Fibroblast of skin of back (primary cell): ENCODE results near the gene ZNF557. TPM values are rescaled to one million over a fixed set of nuclear protein-coding genes. Genes with fewer than 3 reads are reported as not detected.
"Not testable (repeated sequence)": the region's sequence is repeated elsewhere in the genome, so short reads cannot be mapped to it uniquely, and the experiment has no call there.

Experiments used
- DNase-seq: peaks from one replicate; pipeline ENCODE4 v3.0.0-alpha.2; 2013
- polyA plus RNA-seq, 2 experiments: library from polyadenylated mRNA; unstranded; fragments of 120-200 nt; gene quantifications; one replicate each; pipeline ENCODE4 v1.2.1, GENCODE V29; 2013; ENCODE audit not compliant: insufficient read length in 2 of 2

Gene ZNF557
- polyA plus RNA-seq (2013, experiment 1 of 2; ENCODE audit: insufficient read length), result 3.2 TPM
- 3.0 TPM for polyA plus RNA-seq (2013, experiment 2 of 2; ENCODE audit: insufficient read length)

DNA sequence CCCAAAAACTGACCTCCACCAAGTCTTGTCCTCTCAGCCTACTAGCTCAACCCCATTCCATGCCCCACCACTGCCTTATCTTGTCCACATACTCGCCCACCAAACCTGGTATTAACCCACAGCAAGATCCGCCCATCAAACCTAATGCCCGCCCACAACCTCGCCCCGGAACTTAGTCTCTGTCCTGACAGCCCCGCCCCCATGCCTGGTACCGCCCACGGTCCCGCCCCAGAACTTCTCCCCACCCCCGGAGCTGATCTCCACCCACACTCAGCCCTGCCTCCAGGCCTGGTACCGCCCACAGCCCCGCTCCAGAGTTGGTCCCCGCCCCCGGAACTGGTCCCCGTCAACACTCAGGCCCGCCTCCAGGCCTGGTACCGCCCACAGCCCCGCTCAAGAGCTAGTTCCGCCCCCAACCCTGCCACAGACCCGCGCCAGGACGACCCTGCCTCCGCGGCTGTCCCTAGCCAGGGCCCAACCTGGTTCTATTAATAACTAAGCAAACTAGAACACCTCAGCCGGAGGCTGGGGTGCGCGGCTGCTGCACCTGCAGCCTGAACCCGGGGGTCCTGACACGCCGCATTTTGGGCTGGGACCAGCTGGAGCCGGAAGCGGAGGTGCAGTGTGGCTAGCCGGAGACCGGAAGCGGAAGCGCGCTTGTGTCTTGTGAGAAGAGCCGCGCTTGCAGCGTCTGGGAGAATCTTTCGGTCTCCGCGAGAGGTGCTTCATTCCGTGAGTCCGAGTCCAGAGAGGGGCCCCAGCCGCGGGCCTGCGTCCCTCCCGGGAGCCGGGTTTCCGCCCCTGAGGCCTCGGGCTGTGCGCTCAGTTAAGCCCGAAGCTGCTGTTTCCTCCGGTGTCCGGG lies at the start of gene ZNF557:
Gene ZNF557, plus strand, starts transcription at position 662 of the 862 bp plus-strand sequence. CDS start 5,372 bp downstream, outside the sequence.
- DNase-seq, result peak; percentile 96

DNA sequence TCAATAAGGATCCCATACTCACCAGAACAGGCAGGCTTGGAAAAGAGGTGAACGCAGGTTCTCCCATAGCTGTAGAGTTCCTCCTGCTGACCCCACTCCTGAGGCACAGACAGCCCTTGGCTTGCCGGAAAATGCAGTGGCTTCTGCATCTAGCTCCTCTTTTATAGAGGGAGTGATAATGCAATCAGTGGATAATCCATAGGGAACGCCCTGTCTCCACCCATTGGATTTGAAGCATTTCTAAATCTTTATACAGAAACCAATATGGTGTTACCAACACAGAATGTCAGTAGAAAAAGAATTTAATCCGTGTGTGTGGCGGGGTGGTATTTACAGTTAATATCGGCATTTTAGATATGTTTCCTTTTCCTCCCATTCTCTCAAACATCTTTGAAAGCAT lies 48.2 kb upstream of the ZNF557 start, which contains the start of gene MBD3L2B:
Gene MBD3L2B, minus strand, starts transcription at position 101 of the 400 bp plus-strand sequence. Its CDS starts 34 bp downstream, at position 67.
- DNase-seq, result not testable (repeated sequence)

DNA sequence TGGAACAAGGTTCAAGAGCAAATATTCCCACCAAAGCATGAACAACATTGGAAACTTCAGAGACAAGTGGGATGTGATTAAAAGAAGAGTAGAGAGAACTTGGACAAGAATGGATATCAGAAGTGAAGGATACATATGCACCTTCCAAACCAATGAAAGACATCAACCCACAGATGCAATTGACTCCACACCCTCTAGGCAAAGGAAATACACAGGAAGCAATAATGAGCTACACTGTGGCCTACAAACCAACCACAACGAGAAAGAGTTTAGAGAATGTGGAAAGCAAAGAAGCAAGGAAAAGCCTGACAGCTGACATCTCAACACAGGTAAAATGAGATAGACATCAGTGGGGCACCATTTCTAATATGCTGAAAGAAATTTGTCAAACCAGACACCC lies 40.7 kb upstream of the ZNF557 start:
- not testable (repeated sequence) for DNase-seq

DNA sequence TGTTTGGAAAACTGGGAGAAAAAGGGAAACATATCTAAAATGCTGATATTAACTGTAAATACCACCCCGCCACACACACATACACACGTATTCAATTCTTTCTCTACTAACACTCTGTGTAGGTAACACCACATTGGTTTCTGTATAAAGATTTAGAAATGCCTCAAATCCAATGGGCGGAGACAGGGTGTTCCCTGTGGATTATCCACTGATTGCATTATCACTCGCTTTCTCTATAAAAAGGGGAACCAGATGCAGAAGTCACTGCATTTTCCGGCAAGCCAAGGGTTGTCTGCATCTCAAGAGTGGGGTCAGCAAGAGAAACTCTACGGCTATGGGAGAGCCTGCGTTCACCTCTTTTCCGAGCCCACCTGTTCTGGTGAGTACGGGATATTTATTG lies 39.2 kb upstream of the ZNF557 start, which contains the start of gene MBD3L5:
Gene MBD3L5, plus strand, starts transcription at position 301 of the 400 bp plus-strand sequence. Its CDS starts 34 bp downstream, at position 335.
- not testable (repeated sequence) for DNase-seq

- not testable (repeated sequence) for DNase-seq
Measured at GRCh38 chr19:7040079-7040478, 29.4 kb upstream of the ZNF557 start, which contains the start of gene MBD3L4. MBD3L4 (minus strand) TSS chr19:7040179; CDS start chr19:7040144, 35 bp downstream.

DNA sequence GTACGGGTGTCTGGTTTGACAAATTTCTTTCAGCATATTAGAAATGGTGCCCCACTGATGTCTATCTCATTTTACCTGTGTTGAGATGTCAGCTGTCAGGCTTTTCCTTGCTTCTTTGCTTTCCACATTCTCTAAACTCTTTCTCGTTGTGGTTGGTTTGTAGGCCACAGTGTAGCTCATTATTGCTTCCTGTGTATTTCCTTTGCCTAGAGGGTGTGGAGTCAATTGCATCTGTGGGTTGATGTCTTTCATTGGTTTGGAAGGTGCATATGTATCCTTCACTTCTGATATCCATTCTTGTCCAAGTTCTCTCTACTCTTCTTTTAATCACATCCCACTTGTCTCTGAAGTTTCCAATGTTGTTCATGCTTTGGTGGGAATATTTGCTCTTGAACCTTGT lies 27.9 kb upstream of the ZNF557 start:
- DNase-seq, result not testable (repeated sequence)

DNA sequence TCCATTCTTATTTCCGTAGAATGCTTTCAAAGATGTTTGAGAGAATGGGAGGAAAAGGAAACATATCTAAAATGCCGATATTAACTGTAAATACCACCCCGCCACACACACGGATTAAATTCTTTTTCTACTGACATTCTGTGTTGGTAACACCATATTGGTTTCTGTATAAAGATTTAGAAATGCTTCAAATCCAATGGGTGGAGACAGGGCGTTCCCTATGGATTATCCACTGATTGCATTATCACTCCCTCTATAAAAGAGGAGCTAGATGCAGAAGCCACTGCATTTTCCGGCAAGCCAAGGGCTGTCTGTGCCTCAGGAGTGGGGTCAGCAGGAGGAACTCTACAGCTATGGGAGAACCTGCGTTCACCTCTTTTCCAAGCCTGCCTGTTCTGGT lies 20.5 kb upstream of the ZNF557 start, which contains the start of gene MBD3L2:
Gene MBD3L2, plus strand, starts transcription at position 301 of the 400 bp plus-strand sequence. Its CDS starts 53 bp downstream, at position 354.
- not testable (repeated sequence) for DNase-seq

DNA sequence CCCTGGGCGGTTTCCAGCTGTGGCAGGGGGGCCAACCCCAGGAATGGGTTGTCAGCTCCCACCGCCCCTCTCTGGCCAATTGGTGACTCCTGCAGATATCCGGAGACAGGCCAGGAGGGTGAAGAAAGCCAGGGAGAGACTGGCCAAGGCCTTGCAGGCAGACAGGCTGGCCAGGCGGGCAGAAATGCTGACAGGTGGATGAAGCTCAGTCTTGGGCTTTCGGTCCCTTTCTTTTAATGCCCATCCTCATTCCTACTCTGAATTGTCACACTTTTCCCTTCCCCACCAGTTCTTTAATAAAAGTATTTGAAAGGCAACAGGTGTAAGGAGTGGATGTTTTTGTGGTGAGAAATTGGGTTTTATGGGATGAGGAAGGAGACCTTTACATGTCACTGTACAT lies 18.1 kb upstream of the ZNF557 start:
- DNase-seq, result not testable (repeated sequence)

- DNase-seq, result not testable (repeated sequence)
Measured at GRCh38 chr19:7052896-7053295, 16.6 kb upstream of the ZNF557 start.

DNA sequence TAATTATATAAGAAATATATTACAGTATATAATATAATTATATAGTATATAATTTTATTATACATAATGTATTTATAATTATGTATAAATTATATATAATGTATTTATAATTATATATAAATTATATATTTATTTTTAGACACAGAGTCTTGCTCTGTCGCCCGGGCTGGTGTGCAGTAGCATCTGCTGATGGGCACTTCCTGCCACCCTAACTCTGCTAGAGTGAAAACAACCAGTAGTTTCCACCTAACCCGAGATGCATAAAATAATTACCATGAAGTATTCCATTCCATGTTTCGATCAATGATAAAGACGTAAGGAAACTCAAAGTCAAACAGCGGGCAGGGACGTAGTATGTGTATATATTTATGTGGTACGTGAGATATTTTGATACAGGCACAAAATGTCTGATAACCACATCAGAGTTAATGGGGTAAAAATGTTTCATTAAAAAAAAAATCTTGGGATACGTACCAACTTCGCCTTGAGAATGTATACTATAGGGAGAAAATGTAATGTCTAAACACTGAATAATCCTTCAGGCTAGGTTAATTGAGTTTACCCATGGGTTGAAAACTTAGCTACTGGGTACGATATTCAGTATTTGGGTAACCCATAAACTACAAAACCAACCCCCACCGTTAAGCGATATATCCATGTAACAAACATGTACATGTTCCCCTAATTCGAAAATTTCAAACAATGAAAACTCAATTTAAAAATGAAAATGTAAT lies 14.7 kb upstream of the ZNF557 start:
- not testable (repeated sequence) for DNase-seq

GRCh38 chr19:7055679-7056078 lies 13.8 kb upstream of the ZNF557 start:
- DNase-seq, result not testable (repeated sequence)

GRCh38 chr19:7056371-7056770 lies 13.1 kb upstream of the ZNF557 start:
- not testable (repeated sequence) for DNase-seq

DNA sequence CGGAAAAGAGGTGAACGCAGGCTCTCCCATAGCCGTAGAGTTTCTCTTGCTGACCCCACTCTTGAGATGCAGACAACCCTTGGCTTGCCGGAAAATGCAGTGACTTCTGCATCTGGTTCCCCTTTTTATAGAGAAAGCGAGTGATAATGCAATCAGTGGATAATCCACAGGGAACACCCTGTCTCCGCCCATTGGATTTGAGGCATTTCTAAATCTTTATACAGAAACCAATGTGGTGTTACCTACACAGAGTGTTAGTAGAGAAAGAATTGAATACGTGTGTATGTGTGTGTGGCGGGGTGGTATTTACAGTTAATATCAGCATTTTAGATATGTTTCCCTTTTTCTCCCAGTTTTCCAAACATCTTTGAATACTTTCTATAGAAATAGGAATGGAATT lies 10.9 kb upstream of the ZNF557 start, which contains the start of gene MBD3L3:
Gene MBD3L3, minus strand, starts transcription at position 101 of the 400 bp plus-strand sequence. Its CDS starts 71 bp downstream, at position 30.
- not testable (repeated sequence) for DNase-seq

DNA sequence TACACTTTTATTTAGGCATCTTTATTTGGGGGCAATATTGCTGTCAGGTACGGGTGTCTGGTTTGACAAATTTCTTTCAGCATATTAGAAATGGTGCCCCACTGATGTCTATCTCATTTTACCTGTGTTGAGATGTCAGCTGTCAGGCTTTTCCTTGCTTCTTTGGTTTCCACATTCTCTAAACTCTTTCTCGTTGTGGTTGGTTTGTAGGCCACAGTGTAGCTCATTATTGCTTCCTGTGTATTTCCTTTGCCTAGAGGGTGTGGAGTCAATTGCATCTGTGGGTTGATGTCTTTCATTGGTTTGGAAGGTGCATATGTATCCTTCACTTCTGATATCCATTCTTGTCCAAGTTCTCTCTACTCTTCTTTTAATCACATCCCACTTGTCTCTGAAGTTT lies 9.5 kb upstream of the ZNF557 start:
- not testable (repeated sequence) for DNase-seq

- no peak for DNase-seq
Measured at GRCh38 chr19:7063339-7063738, 6.2 kb upstream of the ZNF557 start.

DNA sequence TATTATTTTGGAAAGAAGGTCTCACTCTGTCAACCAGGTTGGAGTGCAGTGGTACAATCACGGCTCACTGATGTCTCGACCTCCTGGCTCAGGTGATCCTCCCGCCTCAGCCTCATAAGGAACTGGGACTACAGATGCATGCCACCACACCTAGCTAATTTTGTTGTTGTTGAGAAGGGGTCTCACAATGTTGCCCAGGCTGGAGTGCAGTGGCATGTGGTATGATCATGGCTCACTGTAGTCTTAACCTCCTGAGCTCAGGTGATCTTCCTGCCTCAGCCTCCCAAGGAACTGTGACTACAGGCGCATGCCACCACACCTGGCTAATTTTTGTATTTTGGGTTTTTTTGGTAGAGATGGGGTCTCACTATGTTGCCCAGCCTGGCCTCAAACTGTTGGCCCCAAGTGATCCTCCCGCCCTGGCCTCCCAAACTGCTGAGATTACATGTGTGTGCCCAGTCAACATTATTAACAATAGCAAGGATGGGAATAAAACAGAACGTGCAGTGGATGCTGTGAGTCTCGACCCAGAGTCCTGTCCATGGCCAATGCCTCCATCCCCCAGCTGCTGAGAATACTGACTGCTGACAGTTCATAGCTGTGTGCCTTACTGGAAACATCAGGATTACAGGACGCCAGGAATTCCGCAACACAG lies 5.6 kb upstream of the ZNF557 start:
- DNase-seq, result no peak

GRCh38 chr19:7067122-7067521 lies 2.4 kb upstream of the ZNF557 start:
- DNase-seq, result peak; percentile 30

- DNase-seq, result peak; percentile 67
Measured at GRCh38 chr19:7067716-7068115, 1.8 kb upstream of the ZNF557 start.

GRCh38 chr19:7068599-7068998 lies 904 bp upstream of the ZNF557 start:
- DNase-seq, result no peak

- DNase-seq, result no peak
Measured at GRCh38 chr19:7069904-7070226, 362 bp downstream of the ZNF557 start.

GRCh38 chr19:7072541-7072940 lies 3.0 kb downstream of the ZNF557 start:
- no peak for DNase-seq

DNA sequence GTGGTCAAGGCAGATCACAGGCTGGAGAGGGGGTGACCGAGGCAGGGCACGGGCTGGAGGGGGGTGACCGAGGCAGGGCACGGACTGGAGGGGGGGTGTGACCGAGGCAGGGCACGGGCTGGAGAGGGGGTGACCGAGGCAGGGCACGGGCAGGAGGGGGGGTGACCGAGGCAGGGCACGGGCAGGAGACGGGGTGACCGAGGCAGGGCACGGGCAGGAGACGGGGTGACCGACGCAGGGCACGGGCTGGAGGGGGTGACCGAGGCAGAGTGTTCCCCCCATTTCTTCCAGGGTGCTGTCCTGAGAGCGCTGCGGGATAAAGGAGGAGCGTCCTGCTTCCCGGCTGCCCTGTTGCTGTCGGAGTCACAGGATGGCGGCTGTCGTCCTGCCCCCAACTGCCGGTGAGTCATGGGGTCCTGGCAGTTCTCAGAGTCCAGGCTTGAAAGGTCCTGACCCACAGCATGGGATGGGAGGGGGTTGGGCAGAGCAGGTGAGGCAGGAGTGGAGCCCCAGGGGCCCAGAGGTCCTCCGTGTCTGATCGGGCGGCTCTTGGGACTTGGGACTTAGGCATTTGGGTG lies 5.3 kb downstream of the ZNF557 start:
- no peak for DNase-seq
